HG02571 (cell line): ENCODE data around the gene JMJD4.

Source experiments
- ATAC-seq: cut with Tn5 transposase; IDR thresholded peaks from one replicate; pipeline ENCODE4 v1.9.1; 2021; ENCODE audit warnings: mild to moderate bottlenecking, moderate library complexity; ENCODE audit not compliant: unreplicated experiment

Gene JMJD4, protein sequence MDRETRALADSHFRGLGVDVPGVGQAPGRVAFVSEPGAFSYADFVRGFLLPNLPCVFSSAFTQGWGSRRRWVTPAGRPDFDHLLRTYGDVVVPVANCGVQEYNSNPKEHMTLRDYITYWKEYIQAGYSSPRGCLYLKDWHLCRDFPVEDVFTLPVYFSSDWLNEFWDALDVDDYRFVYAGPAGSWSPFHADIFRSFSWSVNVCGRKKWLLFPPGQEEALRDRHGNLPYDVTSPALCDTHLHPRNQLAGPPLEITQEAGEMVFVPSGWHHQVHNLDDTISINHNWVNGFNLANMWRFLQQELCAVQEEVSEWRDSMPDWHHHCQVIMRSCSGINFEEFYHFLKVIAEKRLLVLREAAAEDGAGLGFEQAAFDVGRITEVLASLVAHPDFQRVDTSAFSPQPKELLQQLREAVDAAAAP

DNA sequence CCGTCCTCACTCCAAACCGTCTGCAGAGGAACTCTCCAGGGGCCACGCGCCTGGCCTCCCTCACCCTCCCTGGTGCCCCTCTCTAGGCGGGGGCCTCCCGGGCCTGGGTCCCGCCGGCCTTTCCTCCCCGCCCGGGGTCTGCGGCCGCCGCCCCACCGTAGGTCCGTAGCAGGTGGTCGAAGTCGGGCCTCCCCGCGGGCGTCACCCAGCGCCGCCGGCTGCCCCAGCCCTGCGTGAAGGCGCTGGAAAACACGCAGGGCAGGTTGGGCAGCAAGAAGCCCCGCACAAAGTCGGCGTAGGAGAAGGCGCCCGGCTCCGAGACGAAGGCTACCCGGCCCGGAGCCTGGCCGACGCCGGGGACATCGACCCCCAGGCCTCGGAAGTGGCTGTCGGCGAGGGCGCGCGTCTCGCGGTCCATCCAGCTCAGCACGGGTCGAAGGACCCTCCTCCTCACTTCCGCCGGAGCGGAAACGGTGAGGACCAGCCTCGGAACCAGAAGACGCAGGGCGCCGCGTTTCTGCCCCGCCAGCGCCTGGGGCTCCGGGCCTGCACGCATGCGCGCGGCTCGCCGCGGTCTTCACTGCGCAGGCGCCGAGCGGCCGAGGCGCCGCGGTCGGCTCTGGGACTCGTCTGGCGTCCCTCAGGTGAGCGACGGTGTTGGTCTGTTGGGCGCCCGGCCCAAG lies at the start of gene JMJD4, which contains the start of gene SNAP47:
Gene JMJD4, minus strand, starts transcription at position 447 of the 683 bp plus-strand sequence. Its CDS starts 29 bp downstream, at position 418.
Gene SNAP47, plus strand, starts transcription at position 580 of the 683 bp plus-strand sequence. CDS start 12,302 bp downstream, outside the sequence.
- peak; percentile 92 for ATAC-seq

DNA sequence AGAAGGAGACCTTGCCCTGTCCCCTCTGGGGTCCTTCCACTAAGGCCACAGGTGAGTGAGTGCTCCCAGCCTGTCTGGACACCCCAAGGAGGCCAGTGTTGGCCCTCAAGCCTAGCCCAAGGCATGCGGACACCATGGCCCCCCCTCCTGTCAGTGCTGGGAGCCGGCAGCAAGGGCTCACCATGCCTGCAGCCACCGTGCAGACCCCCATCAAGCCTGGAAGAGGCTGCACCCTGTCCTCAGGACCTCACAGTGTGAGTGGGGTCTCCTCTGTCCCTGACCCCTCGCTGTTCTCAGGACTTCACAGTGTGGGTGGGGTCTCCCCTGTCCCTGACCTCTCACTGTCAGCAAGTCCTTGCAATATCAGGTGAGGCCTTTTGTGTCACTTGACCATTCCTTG lies 47.1 kb upstream of the JMJD4 start:
- ATAC-seq, result no peak

DNA sequence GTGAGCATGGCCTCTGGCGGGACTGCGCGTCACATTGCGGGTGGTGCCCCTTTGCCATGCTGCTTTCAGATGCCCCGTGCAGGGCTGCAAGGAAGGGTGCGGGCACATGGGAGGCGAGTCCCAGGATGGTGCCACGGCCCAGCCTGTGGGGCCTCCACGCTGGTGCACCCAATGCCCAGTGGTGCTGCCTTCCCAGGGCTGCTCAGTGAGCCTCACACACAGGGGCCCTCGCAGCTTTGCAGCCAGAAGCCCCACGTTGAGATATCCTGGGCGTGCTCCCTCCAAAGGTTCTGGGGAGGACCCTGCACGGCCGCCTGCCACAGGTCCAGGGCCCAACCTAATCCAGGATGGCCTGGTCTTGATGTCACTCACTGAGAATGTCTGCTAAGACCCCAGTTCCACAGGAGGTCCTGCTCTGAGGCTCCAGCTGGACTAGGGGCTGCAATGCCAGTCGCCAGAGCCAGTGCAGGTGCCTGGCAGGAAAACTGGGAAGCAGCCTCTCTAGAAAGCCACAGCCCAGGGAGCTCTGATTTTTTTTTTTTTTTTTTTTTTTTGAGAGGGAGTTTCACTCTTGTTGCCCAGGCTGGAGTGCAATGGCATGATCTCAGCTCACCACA lies 46.3 kb upstream of the JMJD4 start:
- ATAC-seq, result no peak

DNA sequence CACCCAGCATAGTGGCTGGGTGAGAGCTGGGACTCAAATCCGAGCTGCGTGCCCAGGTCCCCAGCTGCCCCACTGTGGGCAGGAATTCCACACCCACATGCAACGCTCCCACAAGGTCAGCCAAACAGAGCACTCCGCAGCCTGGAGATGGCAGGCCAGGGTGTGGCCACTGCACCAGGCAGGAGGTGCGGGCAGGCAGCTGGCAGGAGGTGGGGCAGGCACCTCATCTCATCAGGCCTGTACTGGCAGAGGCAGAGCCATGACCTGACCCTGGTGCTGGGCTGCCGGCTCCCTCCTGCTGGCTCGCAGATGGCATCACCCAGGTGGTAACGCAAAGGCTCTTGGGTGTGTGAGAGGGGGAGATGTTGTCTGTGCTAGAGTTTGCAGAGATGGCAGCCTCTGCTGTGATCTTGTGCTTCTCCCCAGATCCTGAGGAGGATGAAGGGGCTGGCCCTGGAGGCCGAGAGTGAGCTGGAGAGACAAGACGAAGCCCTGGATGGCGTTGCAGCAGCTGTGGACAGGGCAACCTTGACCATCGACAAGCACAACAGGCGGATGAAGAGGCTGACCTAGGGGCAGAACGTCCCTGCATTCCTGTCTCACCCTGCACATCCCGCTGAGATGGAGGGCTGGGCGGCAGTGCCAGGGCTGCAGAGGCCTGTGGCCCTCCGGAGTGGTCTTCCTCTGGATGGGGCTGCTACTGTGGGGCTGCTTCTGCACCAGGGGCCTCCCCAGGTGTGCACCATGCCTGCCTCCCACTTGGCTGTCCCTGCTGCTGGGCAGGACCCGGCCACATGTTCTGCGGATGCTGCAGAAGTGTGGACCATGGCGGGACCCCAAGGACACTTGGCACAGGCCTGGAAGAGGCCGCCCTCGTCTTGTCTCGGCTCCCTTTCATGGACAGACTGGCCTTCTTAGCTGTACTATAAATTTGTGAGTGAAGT lies 45.3 kb upstream of the JMJD4 start:
- ATAC-seq, result no peak

DNA sequence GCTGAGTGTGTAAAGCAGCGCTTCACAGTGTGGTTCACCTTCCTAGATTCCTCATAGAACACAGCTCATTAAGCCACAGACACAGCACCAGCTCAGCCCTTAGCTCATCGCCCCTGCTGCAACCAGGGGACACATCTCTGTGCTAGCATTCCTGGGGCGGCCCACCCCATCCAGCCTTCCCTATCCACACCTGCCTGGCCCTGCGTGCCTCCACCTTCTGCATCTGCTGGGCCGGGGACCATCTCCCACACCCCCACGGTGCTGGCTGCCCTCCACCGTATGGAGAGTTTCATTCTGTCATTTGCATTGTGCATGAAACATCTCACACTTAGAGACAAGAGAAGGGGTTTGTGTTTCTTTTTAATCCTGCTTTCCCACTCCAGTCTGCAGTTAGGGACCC lies 44.6 kb upstream of the JMJD4 start:
- ATAC-seq, result no peak

DNA sequence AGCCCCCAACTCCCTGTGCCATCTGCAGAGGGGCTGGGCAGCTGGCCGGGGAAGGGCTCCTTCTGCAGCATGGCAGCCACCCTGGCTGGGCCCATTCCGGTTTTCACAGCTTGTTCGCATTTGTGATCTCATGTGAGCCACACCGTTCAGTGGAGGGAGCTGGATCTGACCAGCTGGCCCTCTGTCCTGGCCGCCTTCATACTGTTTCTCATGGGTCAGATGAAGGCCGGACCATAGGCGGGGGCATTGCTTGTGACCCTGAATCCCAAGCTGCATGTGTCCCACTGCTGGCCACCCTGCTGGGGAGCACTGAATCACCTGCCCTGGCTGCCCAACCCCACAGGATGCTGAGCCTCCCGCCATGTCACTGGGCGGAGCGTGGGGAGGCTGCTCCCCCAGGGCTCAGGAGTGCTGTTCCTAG lies 43.9 kb upstream of the JMJD4 start:
- ATAC-seq, result no peak

DNA sequence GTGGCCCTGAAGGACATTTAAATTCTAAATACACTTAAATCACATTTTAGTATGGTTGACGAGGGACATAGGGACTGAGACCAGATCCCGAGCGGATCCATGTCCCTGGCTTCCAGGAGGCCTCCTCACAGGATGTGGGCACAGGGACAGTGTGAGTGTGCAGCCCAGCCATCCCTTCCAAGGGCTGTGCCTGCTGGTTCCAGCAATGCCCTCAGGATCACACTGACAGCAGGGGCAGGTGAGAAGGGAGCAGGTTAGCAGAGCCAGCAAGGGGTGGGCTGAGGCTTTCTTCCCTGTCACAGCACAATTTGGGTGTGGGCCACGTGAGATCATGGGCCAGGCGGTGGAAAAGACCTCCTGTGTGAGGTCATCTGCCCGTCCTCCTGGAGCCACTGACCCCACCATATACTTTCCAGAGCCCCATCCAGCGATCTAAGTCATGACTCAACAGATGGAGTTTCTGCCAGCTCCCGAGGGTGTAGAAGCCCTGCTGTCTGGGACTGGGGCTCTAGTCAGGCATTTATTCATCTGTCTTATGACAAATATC lies 43.4 kb upstream of the JMJD4 start:
- ATAC-seq, result no peak

DNA sequence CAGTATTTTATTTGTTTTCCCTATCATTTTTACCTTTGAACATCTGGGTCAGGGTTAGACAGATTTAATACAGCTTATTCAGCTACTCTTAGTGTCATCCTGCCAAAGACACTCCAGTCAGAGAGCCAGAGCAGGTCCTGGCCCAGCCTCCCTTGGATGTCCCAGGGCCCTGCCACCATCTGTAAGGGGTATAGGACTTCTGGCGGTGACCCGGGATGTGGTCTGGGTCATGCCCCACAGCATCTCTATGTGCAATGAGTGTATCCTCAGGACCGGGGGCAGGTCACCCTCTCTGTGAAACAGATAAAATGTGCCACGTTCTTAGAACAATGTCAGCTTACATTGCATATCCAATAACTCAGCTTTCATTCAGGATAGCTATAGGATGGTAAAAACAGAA lies 42.5 kb upstream of the JMJD4 start:
- no peak for ATAC-seq

DNA sequence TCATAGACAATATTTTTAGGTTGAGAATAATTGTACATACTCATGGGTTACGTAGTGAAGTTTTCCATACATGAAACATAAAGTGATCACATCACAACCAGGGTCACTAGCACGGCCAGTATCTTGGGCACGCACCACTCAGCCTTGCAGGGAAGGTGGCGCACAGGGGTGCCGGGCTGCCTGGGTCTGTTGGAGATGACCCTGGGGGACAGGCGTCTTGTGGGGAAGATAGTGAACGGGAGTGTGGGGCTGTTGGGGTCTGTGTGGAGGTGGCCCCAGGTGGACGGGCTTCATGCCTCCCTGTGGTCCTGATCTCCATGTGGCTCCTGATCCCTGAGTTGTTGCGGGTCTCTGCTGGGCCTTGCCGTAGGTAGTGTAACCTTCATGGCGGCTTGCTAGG lies 42.1 kb upstream of the JMJD4 start:
- ATAC-seq, result no peak

DNA sequence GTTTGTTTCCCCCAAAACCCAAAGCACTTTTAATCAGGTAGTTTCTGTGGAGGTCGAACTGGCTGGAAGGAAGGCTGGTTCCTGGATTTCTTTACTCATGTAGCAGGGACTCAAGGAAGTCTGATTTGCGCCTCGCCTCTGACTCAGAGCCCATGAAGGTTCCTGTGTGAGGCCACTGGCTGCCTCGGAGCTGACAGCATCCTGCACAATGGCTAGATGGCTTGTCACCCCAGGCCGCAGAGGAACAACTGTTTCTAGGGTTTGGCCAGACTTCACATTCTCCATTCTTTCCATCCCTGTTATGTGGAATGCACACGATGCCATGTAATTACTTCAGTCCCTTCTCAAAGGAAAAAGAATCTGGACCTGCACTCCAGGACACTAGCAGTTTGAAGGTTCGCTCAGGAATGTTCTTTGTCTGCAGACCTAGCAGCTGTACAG lies 41.2 kb upstream of the JMJD4 start:
- ATAC-seq, result no peak

DNA sequence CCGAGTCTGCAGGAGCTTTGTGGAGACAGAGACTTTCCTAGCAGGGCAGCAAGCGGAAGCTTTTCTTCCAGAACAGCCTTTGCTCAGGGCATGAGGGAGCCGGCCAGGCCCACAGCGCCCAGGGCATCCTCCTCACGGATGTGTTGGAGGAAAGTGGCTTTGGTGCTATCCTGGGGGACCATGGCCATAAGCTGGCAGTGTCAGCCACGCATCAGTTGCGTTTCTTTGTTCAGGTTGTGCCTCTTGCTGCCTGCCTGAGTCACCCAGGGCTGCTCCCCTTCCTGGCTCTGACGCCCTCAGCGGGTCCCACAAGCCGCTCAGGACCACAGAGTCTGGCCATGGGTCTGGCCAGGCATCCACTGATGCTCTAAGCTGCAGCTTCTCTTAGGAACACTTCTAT lies 40.7 kb upstream of the JMJD4 start:
- ATAC-seq, result no peak

DNA sequence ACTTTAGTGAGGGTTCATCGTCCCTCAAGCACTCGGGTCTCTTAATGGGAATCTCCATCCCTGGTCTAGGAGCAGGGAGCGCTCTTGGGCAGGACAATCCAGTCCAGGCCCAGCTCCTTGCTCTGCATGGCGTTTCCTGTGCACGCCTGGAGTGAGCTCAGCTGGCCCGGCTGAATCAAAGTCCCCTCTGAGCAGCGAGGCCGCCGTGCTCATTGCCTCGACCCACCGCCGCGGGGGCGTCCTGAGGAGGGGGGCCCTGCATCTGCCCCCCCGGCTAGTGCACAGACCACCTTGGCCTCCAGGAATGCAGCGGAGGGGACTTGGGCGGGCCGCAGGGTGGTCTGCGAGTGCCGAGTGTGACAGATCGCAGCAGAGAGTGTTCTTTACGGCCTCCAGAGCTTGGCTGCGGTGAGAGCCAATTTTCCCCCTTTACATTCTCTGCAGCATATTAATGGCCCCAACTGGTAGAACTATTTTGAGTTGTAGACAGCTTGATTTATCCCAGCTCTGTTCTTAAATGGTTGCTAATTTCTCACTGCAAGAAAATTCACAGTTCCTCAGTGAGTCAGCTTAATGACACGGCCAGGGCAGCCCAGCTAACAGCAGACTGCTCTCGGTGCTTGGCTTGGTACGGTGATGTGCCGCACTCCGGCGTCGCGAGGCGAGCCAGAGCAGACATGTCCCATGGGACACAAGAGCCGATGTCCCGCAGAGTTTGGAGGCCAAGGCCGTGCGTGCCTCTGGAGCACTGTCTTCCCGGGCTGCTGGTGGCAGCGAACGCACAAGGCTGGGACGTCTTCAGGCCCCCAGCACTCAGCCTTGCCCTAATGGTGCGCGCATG lies 39.9 kb upstream of the JMJD4 start:
- no peak for ATAC-seq

DNA sequence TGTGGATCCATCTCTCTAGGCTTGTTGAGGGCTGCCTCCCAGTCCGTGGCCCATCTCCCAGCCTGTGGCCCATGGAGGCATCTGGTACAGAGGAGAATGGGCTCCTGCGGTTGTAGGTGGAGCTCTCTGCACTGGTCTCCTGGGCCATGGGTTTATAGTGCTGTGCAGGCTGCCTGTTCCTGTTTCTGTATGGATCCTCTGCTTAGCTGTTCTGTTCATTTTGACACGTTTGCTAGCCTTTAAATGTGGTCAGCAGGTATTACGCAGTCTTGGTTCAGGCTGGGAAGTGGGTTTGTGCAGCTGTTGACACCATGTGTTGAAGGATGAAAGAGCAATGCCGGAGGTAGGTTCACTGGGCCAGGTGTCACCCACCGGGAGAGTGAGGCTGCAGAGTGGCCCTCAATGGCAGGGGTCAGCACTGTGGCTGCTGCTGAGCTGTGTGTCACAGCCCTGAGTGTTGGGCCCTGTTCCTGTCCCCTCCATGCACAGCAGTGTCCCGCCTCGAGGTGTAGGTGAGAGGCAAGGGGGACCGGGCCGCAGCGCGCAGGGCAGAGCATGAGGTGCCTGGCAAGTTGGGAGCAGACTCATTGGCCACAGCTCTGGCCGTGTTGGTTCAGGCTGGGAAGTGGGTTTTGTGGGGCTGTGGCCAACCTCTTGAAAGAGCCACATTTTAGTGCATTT lies 39.1 kb upstream of the JMJD4 start:
- no peak for ATAC-seq

DNA sequence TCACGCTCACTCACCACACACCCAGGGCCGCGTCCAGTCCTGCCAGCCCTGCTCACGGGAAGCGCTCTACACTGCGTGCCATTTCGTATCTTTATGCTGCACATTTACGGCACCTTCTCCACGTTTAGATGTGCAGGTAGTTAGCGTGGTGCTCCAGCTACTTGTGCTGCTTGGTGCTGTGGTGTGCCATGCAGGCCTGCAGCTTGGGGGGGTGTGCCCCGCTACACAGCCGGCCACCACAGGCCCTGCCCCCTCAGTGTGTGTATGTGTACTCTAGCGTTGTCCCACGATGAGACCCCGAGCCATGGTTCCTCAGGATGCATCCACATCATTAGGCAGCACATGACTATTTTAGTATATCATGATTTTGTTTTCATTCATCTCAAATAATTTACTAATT lies 38.5 kb upstream of the JMJD4 start:
- ATAC-seq, result no peak

DNA sequence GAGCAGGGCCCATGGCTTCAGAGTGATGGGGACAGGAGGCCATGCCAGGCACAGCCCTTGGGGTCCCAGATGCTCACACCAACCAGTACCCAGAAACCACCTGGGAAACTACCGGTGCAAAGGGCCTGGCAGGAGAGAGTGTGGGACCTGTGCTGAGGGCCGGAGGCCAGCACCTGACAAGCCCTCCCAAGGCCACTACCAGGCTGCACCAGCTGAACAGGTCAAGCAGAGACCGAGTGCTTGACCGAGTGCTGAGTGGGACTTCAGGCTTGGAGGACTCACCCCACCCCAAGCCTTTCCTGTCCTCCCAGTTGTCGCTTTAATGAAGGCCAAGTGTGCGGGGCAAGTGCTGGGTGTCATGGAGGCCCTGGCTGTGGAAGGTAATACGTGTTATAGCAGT lies 36.7 kb upstream of the JMJD4 start:
- ATAC-seq, result no peak

DNA sequence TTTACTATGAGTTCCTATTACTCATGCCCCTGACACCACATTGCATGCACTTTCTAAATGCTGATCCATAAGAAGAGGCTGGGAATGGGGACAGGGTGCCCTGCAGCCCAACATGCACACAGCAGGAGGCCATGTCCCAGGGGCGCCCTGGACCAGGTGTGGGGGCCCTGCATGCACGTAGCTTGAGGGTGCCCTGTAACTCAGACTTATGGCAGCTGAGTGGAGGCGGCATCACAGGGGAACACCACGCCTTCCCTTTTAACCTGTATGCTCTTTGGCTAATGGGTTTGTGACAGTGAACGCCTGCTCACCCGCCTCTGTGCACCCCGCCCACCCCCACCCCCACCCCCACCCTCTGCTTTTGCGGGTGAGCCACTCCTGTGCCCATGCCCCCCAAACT lies 36.2 kb upstream of the JMJD4 start:
- no peak for ATAC-seq

DNA sequence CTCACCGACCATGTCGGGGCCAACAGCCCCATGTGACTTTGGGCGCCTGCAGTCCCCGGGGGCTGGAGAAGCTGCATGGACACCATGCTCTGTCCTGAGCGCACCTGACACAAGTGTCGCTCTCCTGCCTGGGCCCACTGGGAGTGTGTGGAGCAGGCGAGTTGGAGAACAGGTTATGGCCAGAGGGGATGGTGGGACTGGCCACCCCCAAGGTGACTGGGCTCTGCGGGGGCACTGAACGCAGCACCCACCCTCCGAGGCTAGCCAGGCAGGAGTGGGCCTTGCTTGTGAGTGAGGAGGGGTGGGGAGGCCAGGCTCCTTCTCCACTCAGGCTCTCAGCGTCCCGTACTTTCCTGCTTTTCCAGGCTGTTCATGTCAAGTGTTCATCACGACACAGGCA lies 35.7 kb upstream of the JMJD4 start:
- no peak for ATAC-seq

DNA sequence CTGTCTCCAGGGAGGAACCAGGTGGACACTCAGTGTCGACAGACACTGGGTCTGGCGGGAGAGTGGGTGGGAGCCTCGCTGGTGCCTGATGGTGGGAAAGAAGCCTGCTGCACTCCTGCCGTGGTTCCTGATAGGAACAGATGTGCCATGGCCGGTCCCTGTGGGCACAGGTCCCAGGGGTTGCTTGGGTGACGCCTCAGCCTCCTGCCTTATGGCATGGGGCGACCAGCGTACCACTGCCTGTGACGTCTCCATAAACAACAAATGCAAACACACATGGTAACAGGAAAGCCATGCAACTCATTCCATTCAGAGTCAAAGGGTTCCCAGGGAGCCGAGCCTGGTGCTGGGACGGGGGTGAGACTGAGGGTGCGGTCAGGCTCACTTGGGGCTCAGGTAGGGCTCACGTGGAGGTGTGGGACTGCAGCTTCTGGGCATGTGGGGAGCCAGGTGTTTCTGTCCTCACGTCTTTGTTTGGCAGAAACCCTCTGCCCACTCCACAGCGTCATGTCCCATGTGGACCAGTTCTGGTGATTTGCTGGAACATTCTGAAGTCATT lies 34.9 kb upstream of the JMJD4 start:
- no peak for ATAC-seq
